ENCODE measurements around the gene MAGI2. TPM values are rescaled to one million over a fixed set of nuclear protein-coding genes. Genes with fewer than 3 reads are reported as not detected.
"Not testable (repeated sequence)": the region's sequence is repeated elsewhere in the genome, so short reads cannot be mapped to it uniquely, and the experiment has no call there.

Gene MAGI2
- total RNA-seq, 4 donors from 2014 or later, result 0.98 to 4.8 (median 2.5) TPM

GRCh38 chr7:79084423-79084822 lies 369.0 kb downstream of the MAGI2 start:
- Histone ChIP-seq H3K36me3 (no peaks in the 10 kb centered on the region), H3K9me3 (peaks cover 5% of the 10 kb centered on the region), H3K27me3 (no peaks in the 10 kb centered on the region), H3K4me3 (no peak overlapping the region), H3K4me1 (no peaks in the 10 kb centered on the region), H3K27ac (no peak overlapping the region)
- DNase-seq (ENCODE audit: low spot score in 2 of 2), result no peak
- TF ChIP-seq EP300 (IDR thresholded peaks at IDR 0.05) (no peak), CTCF (IDR thresholded peaks at IDR 0.05) (no peak), POLR2AphosphoS5 (IDR thresholded peaks at IDR 0.05) (no peak), POLR2A (IDR thresholded peaks at IDR 0.05) (no peak)

- no peak for DNase-seq (ENCODE audit: low spot score in 2 of 2)
- H3K27me3 ChIP-seq, result no peaks in the 10 kb centered on the region
- 81% methylated on average over 4 of the region's 4 CpGs for WGBS
- no peaks in the 10 kb centered on the region for H3K9me3 ChIP-seq
- no peaks in the 10 kb centered on the region for H3K36me3 ChIP-seq
- H3K4me1 ChIP-seq, result no peaks in the 10 kb centered on the region
- H3K27ac ChIP-seq, result no peak overlapping the region
- no peak for TF ChIP-seq POLR2A (IDR thresholded peaks at IDR 0.05)
- no peak for TF ChIP-seq CTCF (IDR thresholded peaks at IDR 0.05)
- TF ChIP-seq EP300 (IDR thresholded peaks at IDR 0.05), result no peak
- TF ChIP-seq POLR2AphosphoS5 (IDR thresholded peaks at IDR 0.05), result no peak
- no peak overlapping the region for H3K4me3 ChIP-seq
Observed at GRCh38 chr7:79079919-79080554, 373.4 kb downstream of the MAGI2 start.

- 79% methylated on average over 1 of the region's 1 CpG for WGBS
- no peak for TF ChIP-seq POLR2A (IDR thresholded peaks at IDR 0.05)
- TF ChIP-seq EP300 (IDR thresholded peaks at IDR 0.05), result no peak
- no peak for TF ChIP-seq CTCF (IDR thresholded peaks at IDR 0.05)
- TF ChIP-seq POLR2AphosphoS5 (IDR thresholded peaks at IDR 0.05), result no peak
Observed at GRCh38 chr7:79078273-79078672, 375.2 kb downstream of the MAGI2 start.

GRCh38 chr7:79071187-79071586 lies 382.3 kb downstream of the MAGI2 start:
- not testable (repeated sequence) for H3K4me1 ChIP-seq; H3K36me3 ChIP-seq; H3K27me3 ChIP-seq; H3K4me3 ChIP-seq; H3K9me3 ChIP-seq; H3K27ac ChIP-seq; DNase-seq (ENCODE audit: low spot score in 2 of 2)
- WGBS, result 92% methylated on average over 5 of the region's 5 CpGs

More at GRCh38 chr7:79078273-79078672, 375.2 kb downstream of the MAGI2 start:
- Histone ChIP-seq H3K4me3 (no peak overlapping the region), H3K9me3 (no peaks in the 10 kb centered on the region), H3K36me3 (no peaks in the 10 kb centered on the region), H3K27ac (no peak overlapping the region), H3K27me3 (no peaks in the 10 kb centered on the region), H3K4me1 (no peaks in the 10 kb centered on the region)
- DNase-seq (ENCODE audit: low spot score in 2 of 2), result no peak

- TF ChIP-seq POLR2AphosphoS5 (IDR thresholded peaks at IDR 0.05) (no peak), EP300 (IDR thresholded peaks at IDR 0.05) (no peak), CTCF (IDR thresholded peaks at IDR 0.05) (no peak), POLR2A (IDR thresholded peaks at IDR 0.05) (no peak)
- Histone ChIP-seq H3K4me3 (no peak overlapping the region), H3K27me3 (no peaks in the 10 kb centered on the region), H3K4me1 (no peaks in the 10 kb centered on the region), H3K27ac (no peak overlapping the region), H3K9me3 (no peaks in the 10 kb centered on the region), H3K36me3 (no peaks in the 10 kb centered on the region)
- 73% methylated on average over 3 of the region's 3 CpGs for WGBS
- no peak for DNase-seq (ENCODE audit: low spot score in 2 of 2)
Observed at GRCh38 chr7:79064187-79064823, 389.2 kb downstream of the MAGI2 start.

Measured in suprapubic skin (tissue), 4 donors.